Liver (tissue), 9 donors: ENCODE measurements around the gene SSBP2. TPM values are rescaled to one million over a fixed set of nuclear protein-coding genes. Genes with fewer than 3 reads are reported as not detected.

Experiments
- DNase-seq: peaks from one replicate; pipeline ENCODE4 v3.0.0-alpha.2; 2017; ENCODE audit warnings: low spot score
- H3K27ac ChIP-seq, 2 donors: one replicate each; pipeline ENCODE4 v1.7.0; 2013; ENCODE audit warnings: inconsistent platforms in 2 of 2, low read length in 2 of 2, control low read depth in 1 of 2, low read depth in 1 of 2, mild to moderate bottlenecking in 1 of 2
- H3K27me3 ChIP-seq, 4 donors: one replicate each; pipeline versions ENCODE4 v1.6.1 to v1.7.0; 2013; ENCODE audit warnings: low read length in 3 of 4, inconsistent platforms in 1 of 4, mild to moderate bottlenecking in 1 of 4, moderate library complexity in 1 of 4; ENCODE audit not compliant: control insufficient read depth in 4 of 4, insufficient read depth in 4 of 4
- H3K36me3 ChIP-seq, 4 donors: one replicate each; pipeline versions ENCODE4 v1.6.1 to v1.7.0; 2013; ENCODE audit warnings: low read length in 3 of 4, mild to moderate bottlenecking in 3 of 4, low read depth in 1 of 4, moderate library complexity in 1 of 4; ENCODE audit not compliant: control insufficient read depth in 4 of 4, insufficient read depth in 3 of 4
- H3K4me1 ChIP-seq, 4 donors: one replicate each; pipeline versions ENCODE4 v1.6.1 to v1.7.0; 2013; ENCODE audit warnings: low read length in 3 of 4, mild to moderate bottlenecking in 3 of 4, moderate library complexity in 1 of 4; ENCODE audit not compliant: control insufficient read depth in 4 of 4, insufficient read depth in 4 of 4
- H3K4me3 ChIP-seq, 3 donors: one replicate each; pipeline versions ENCODE4 v1.6.1 to v1.7.0; 2013; ENCODE audit warnings: low read length in 3 of 3, control low read depth in 1 of 3, low read depth in 1 of 3, mild to moderate bottlenecking in 1 of 3
- H3K9ac ChIP-seq, 2 donors: one replicate each; pipeline ENCODE4 v1.7.0; 2013; ENCODE audit warnings: low read length in 2 of 2, mild to moderate bottlenecking in 2 of 2, moderate library complexity in 2 of 2, control low read depth in 1 of 2, low read depth in 1 of 2
- H3K9me3 ChIP-seq, 4 donors: one replicate each; pipeline versions ENCODE4 v1.6.1 to v1.7.0; 2013; ENCODE audit warnings: low read length in 3 of 4; ENCODE audit not compliant: control insufficient read depth in 4 of 4
- FOXA1 ChIP-seq: IDR thresholded peaks from 2 replicates; pipeline ENCODE4 v1.6.1; 2016; ENCODE audit warnings: antibody characterized with exemption
- FOXA2 ChIP-seq: IDR thresholded peaks from 2 replicates; pipeline ENCODE4 v1.6.1; 2016; ENCODE audit warnings: antibody characterized with exemption
- GABPA ChIP-seq, 2 donors: IDR thresholded peaks in 1 of 2; conservative IDR thresholded peaks in 1 of 2; 2 replicates each; pipeline ENCODE4 v1.6.1; 2016; ENCODE audit warnings: antibody characterized with exemption in 2 of 2, mild to moderate bottlenecking in 1 of 2, moderate library complexity in 1 of 2
- HNF4A ChIP-seq, 2 donors: conservative IDR thresholded peaks; 2 replicates each; pipeline ENCODE4 v1.6.1; 2016; ENCODE audit warnings: antibody characterized with exemption in 2 of 2, mild to moderate bottlenecking in 2 of 2
- HNF4G ChIP-seq: IDR thresholded peaks from 2 replicates; pipeline ENCODE4 v1.6.1; 2016; ENCODE audit warnings: antibody characterized with exemption
- JUND ChIP-seq, 2 donors: IDR thresholded peaks; 2 replicates each; pipeline ENCODE4 v1.6.1; 2016; ENCODE audit warnings: antibody characterized with exemption in 2 of 2
- MAX ChIP-seq: IDR thresholded peaks from 2 replicates; pipeline ENCODE4 v1.6.1; 2016; ENCODE audit warnings: antibody characterized with exemption
- NR2F2 ChIP-seq: IDR thresholded peaks from 2 replicates; pipeline ENCODE4 v1.6.1; 2016; ENCODE audit warnings: antibody characterized with exemption
- RAD21 ChIP-seq, 2 donors: IDR thresholded peaks; 2 replicates each; pipeline ENCODE4 v1.6.1; 2016; ENCODE audit warnings: antibody characterized with exemption in 2 of 2, mild to moderate bottlenecking in 2 of 2
- RXRA ChIP-seq, 2 donors: IDR thresholded peaks; 2 replicates each; pipeline ENCODE4 v1.6.1; 2017 to 2018; ENCODE audit warnings: antibody characterized with exemption in 2 of 2, mild to moderate bottlenecking in 1 of 2
- TAF1 ChIP-seq: conservative IDR thresholded peaks from 2 replicates; pipeline ENCODE4 v1.6.1; 2016; ENCODE audit warnings: antibody characterized with exemption, mild to moderate bottlenecking
- YY1 ChIP-seq: IDR thresholded peaks from 2 replicates; pipeline ENCODE4 v1.6.1; 2016; ENCODE audit warnings: antibody characterized with exemption, mild to moderate bottlenecking
- WGBS: extraction: QIAGEN DNeasy Blood & Tissue Kit; methylation state at CpG from one replicate; pipeline ENCODE4 v1.1.7; 2013; 5-methylcytosine and 5-hydroxymethylcytosine counted together
- polyA plus RNA-seq, 2 donors: library from polyadenylated mRNA; stranded (reverse) in 1 of 2; unstranded in 1 of 2; fragments of 200-250 nt in 1 of 2; fragments of >200 nt in 1 of 2; fragmentation: Nextera tagmentation in 1 of 2; extraction: Ambion mirVana in 1 of 2; gene quantifications; one replicate each; pipeline versions ENCODE4 v1.2.1 to v1.2.3, GENCODE V29; 2013 to 2015
- total RNA-seq, 2 donors: library from RNA; depleted of rRNA; stranded (reverse); fragments of >200 nt; gene quantifications; one replicate each; pipeline ENCODE4 v1.2.3, GENCODE V29; 2014
- TF ChIP-seq, protein P1 (sequence below): fragments of 150-350 bp; IDR thresholded peaks from 2 replicates; pipeline ENCODE4 v1.5.1; 2017; ENCODE audit warnings: improper control_type of control experiment, low read depth, low read length; ENCODE audit not compliant: missing input control
- TF ChIP-seq, protein P2 (sequence below): IDR thresholded peaks from 2 replicates; pipeline ENCODE4 v1.6.1; 2016; ENCODE audit warnings: antibody characterized with exemption
- TF ChIP-seq, protein P3 (sequence below): IDR thresholded peaks from 2 replicates; pipeline ENCODE4 v1.6.1; 2016; ENCODE audit warnings: antibody characterized with exemption, mild to moderate bottlenecking
- donor health status: healthy.
- donor health status: healthy.
- donor health status: healthy.
- donor health status: healthy.
- donor health status: healthy.

Gene SSBP2
- total and polyA plus RNA-seq, 4 donors, result 2.2 to 10.1 (median 4.1) TPM

- Histone ChIP-seq H3K27ac (no peak overlapping the region), H3K9ac (no peak overlapping the region), H3K4me1 (no peaks in the 10 kb centered on the region), H3K4me3 (no peak overlapping the region), H3K9me3 (no peaks in the 10 kb centered on the region), H3K36me3 (no peaks in the 10 kb centered on the region), H3K27me3 (no peaks in the 10 kb centered on the region)
- TF ChIP-seq HNF4A (conservative IDR thresholded peaks at IDR 0.05) (no peak), FOXA1 (no peak), MAX (no peak), YY1 (no peak), GABPA (IDR thresholded peaks at IDR 0.05 in 1 of 2, conservative IDR thresholded peaks at IDR 0.05 in 1 of 2) (no peak), HNF4G (no peak), RXRA (IDR thresholded peaks at IDR 0.05) (no peak), JUND (IDR thresholded peaks at IDR 0.05) (no peak), FOXA2 (no peak), RAD21 (IDR thresholded peaks at IDR 0.05) (no peak), TAF1 (no peak), NR2F2 (no peak)
- TF ChIP-seq, protein P1, sequence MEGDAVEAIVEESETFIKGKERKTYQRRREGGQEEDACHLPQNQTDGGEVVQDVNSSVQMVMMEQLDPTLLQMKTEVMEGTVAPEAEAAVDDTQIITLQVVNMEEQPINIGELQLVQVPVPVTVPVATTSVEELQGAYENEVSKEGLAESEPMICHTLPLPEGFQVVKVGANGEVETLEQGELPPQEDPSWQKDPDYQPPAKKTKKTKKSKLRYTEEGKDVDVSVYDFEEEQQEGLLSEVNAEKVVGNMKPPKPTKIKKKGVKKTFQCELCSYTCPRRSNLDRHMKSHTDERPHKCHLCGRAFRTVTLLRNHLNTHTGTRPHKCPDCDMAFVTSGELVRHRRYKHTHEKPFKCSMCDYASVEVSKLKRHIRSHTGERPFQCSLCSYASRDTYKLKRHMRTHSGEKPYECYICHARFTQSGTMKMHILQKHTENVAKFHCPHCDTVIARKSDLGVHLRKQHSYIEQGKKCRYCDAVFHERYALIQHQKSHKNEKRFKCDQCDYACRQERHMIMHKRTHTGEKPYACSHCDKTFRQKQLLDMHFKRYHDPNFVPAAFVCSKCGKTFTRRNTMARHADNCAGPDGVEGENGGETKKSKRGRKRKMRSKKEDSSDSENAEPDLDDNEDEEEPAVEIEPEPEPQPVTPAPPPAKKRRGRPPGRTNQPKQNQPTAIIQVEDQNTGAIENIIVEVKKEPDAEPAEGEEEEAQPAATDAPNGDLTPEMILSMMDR, result no peak
- TF ChIP-seq, protein P2, sequence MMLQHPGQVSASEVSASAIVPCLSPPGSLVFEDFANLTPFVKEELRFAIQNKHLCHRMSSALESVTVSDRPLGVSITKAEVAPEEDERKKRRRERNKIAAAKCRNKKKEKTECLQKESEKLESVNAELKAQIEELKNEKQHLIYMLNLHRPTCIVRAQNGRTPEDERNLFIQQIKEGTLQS, result no peak
- TF ChIP-seq, protein P3, sequence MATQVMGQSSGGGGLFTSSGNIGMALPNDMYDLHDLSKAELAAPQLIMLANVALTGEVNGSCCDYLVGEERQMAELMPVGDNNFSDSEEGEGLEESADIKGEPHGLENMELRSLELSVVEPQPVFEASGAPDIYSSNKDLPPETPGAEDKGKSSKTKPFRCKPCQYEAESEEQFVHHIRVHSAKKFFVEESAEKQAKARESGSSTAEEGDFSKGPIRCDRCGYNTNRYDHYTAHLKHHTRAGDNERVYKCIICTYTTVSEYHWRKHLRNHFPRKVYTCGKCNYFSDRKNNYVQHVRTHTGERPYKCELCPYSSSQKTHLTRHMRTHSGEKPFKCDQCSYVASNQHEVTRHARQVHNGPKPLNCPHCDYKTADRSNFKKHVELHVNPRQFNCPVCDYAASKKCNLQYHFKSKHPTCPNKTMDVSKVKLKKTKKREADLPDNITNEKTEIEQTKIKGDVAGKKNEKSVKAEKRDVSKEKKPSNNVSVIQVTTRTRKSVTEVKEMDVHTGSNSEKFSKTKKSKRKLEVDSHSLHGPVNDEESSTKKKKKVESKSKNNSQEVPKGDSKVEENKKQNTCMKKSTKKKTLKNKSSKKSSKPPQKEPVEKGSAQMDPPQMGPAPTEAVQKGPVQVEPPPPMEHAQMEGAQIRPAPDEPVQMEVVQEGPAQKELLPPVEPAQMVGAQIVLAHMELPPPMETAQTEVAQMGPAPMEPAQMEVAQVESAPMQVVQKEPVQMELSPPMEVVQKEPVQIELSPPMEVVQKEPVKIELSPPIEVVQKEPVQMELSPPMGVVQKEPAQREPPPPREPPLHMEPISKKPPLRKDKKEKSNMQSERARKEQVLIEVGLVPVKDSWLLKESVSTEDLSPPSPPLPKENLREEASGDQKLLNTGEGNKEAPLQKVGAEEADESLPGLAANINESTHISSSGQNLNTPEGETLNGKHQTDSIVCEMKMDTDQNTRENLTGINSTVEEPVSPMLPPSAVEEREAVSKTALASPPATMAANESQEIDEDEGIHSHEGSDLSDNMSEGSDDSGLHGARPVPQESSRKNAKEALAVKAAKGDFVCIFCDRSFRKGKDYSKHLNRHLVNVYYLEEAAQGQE, result no peak
- no peak for DNase-seq
Observed at GRCh38 chr5:81545911-81546310, 205.0 kb downstream of the SSBP2 start.

DNA sequence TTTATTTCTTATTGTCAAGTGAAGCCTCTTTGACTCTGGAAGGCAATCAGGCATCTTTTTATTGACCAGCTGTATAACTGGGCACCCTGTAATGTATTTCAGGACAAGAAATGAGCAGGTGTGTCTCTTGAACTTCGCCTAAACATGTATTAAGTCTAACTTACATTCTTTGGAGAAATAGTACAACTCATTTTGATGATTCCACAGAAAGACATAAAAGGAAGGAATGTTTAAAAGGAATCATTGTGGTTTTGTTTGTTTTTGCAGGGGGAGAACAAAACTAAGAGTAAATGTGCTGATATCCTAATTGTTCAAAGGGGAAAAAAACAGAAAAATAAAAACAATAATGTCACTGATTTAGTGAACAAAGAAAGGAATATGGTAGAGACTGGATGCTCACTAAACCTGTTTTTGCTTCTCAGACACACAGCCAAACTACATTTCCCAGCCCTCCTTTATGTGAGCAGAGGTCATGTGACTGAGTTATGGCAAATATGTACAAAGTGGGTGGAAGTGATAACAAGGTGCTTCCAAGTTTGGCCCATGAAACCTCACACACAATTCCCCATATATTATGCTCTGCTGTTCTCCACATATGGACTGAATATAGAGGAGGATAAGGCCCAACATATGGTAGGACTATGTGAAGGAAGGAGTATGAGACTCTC, 206.4 kb downstream of the SSBP2 start:
- no peak overlapping the region for H3K27ac ChIP-seq
- no peak for DNase-seq

More for the DNA sequence above, 206.4 kb downstream of the SSBP2 start:
- no peak overlapping the region for H3K9ac ChIP-seq
- no peaks in the 10 kb centered on the region for H3K4me1 ChIP-seq
- no peaks in the 10 kb centered on the region for H3K27me3 ChIP-seq
- no peaks in the 10 kb centered on the region for H3K9me3 ChIP-seq
- TF ChIP-seq YY1 (no peak), HNF4G (no peak)
- H3K36me3 ChIP-seq, result no peaks in the 10 kb centered on the region
- H3K4me3 ChIP-seq, result no peak overlapping the region
- 94% methylated on average over 1 of the region's 1 CpG for WGBS
